PFSK-1 (cell line): ENCODE results near the gene C4orf51. TPM values are rescaled to one million over a fixed set of nuclear protein-coding genes. Genes with fewer than 3 reads are reported as not detected.
A peak's percentile ranks its signal among the peaks of the same experiment; 100 is the strongest.

Experiments
- FOXP2 ChIP-seq: optimal IDR thresholded peaks from 2 replicates; pipeline ENCODE3; 2011; ENCODE audit warnings: borderline replicate concordance, control low read depth, inconsistent platforms; ENCODE audit not compliant: insufficient read depth; ENCODE audit errors: extremely low read length, extremely low read depth
- POLR2AphosphoS5 ChIP-seq: IDR thresholded peaks from 2 replicates; pipeline ENCODE4 v1.6.1; 2012; ENCODE audit warnings: low read depth, mild to moderate bottlenecking, control low read depth, low read length, moderate library complexity
- SIN3A ChIP-seq: IDR thresholded peaks from 2 replicates; pipeline ENCODE4 v1.6.1; 2012; ENCODE audit warnings: mild to moderate bottlenecking, low read length, moderate library complexity, borderline replicate concordance; ENCODE audit not compliant: insufficient read depth
- TAF1 ChIP-seq: IDR thresholded peaks from 2 replicates; pipeline ENCODE4 v1.6.1; 2012; ENCODE audit warnings: low read length, control low read depth, borderline replicate concordance; ENCODE audit not compliant: insufficient read depth
- polyA plus RNA-seq: library from polyadenylated mRNA; unstranded; fragments of >200 nt; gene quantifications from one replicate; pipeline ENCODE4 v1.2.1, GENCODE V29; 2012; ENCODE audit warnings: low read depth, missing spikeins; ENCODE audit not compliant: insufficient read length
- TF ChIP-seq, protein P1 (sequence below), 2 experiments: IDR thresholded peaks; 2 replicates each; pipeline versions ENCODE4 v1.6.1 to v1.8.0; 2011 to 2012; ENCODE audit warnings: low read depth in 2 of 2, low read length in 2 of 2, control low read depth in 1 of 2, inconsistent platforms in 1 of 2, mild to moderate bottlenecking in 1 of 2, moderate library complexity in 1 of 2; ENCODE audit not compliant: insufficient read depth in 1 of 2

C4orf51 gene
- polyA plus RNA-seq = not detected

DNA sequence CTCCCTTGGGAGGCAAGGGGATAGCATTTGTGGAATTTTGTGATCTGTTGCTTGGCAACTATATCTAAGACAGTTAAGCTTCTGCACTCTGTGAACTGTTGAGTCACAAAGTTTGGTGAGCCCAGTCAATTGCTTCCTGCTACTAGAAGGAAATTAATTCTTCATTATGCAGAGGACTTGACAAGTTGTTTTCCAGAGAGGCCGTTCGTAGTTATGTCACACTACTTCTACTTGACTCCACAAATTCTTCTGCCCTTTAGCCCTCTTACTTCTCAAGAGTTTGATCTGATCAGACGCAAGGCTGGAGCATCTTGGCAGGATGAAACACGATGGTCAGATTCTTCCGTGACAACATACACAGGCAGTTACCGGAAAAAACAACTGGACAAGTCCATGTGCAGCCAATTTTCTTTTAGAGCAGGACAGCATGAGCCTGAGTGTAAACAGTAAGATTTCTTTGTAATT, at the start of gene C4orf51:
C4orf51 (plus strand) TSS at position 156 of the 465 bp plus-strand sequence; CDS start at position 214, 58 bp downstream.
- TF ChIP-seq, protein P1, sequence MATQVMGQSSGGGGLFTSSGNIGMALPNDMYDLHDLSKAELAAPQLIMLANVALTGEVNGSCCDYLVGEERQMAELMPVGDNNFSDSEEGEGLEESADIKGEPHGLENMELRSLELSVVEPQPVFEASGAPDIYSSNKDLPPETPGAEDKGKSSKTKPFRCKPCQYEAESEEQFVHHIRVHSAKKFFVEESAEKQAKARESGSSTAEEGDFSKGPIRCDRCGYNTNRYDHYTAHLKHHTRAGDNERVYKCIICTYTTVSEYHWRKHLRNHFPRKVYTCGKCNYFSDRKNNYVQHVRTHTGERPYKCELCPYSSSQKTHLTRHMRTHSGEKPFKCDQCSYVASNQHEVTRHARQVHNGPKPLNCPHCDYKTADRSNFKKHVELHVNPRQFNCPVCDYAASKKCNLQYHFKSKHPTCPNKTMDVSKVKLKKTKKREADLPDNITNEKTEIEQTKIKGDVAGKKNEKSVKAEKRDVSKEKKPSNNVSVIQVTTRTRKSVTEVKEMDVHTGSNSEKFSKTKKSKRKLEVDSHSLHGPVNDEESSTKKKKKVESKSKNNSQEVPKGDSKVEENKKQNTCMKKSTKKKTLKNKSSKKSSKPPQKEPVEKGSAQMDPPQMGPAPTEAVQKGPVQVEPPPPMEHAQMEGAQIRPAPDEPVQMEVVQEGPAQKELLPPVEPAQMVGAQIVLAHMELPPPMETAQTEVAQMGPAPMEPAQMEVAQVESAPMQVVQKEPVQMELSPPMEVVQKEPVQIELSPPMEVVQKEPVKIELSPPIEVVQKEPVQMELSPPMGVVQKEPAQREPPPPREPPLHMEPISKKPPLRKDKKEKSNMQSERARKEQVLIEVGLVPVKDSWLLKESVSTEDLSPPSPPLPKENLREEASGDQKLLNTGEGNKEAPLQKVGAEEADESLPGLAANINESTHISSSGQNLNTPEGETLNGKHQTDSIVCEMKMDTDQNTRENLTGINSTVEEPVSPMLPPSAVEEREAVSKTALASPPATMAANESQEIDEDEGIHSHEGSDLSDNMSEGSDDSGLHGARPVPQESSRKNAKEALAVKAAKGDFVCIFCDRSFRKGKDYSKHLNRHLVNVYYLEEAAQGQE (IDR thresholded peaks at IDR 0.05; ENCODE audit: insufficient read depth in 1 of 2, low read depth in 2 of 2, low read length in 2 of 2) = no peak
- TF ChIP-seq FOXP2 = peak; percentile 41

DNA sequence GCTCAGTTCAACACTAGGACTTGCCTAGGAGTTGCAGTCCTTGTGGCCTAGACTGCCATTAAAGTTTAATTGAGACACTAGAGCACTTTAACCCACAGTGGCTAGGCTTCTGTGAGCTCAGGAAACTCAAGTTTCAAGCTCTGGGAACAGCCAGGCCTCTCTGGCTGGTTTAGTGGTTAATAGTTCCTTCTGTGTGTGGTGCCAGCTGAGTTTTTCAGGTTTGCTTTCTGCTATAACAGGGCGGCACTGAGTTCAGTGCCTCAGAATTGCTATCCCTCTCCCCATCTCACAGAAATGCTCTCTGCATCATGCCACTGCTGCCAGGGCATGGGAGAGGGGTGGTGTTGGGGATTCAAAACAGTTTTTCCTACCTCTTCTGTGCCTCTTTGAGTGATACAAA, 44.8 kb upstream of the C4orf51 start:
- TF ChIP-seq, protein P1 (IDR thresholded peaks at IDR 0.05; ENCODE audit: insufficient read depth in 1 of 2, low read depth in 2 of 2, low read length in 2 of 2) = no peak
- no peak for TF ChIP-seq POLR2AphosphoS5
- TF ChIP-seq SIN3A = no peak
- TF ChIP-seq TAF1 = no peak
- TF ChIP-seq FOXP2 = no peak

DNA sequence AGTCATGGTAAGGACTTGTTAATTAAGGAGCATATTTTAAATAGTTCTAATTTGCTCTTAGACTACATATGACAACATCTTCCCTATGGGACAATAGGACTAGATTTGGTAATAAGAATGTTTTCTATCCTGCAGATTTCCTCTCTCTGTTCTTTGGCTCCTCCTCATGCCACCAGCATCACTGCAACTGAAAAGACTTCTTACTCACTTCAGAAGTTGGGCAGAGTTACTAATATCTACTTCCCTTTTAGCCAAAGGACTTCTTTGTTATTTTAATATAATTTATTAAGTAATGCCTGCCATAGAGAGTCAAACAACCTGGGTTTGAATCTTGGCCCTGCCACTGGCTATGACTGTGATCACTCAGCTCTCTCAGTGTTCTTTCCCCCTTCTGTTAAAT, 44.3 kb upstream of the C4orf51 start:
- no peak for TF ChIP-seq TAF1
- TF ChIP-seq POLR2AphosphoS5 = no peak
- TF ChIP-seq SIN3A = no peak
- TF ChIP-seq FOXP2 = no peak
- TF ChIP-seq, protein P1 (IDR thresholded peaks at IDR 0.05; ENCODE audit: insufficient read depth in 1 of 2, low read depth in 2 of 2, low read length in 2 of 2) = no peak

GRCh38 chr4:145639186-145639698, 40.7 kb upstream of the C4orf51 start:
- TF ChIP-seq TAF1 (no peak), SIN3A (no peak), FOXP2 (no peak), POLR2AphosphoS5 (no peak)
- TF ChIP-seq, protein P1 (IDR thresholded peaks at IDR 0.05; ENCODE audit: insufficient read depth in 1 of 2, low read depth in 2 of 2, low read length in 2 of 2) = no peak

DNA sequence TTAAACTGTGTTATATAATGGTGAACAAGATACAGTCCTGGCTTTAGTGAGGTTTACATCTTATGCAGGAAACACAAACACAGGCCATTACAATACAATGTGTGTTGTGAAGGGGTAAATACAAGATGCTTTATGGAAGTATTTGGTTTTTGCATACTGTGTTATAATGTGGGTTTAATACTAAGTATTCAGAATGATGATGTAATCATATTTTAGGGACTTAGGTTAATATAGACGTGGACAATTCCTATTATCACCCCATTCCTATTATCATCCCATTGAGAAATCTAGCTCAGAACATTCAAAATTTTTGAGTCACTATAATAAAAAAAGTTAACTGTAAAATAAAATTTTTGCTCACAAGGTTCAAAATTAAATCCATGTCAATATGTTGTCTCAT, 36.7 kb upstream of the C4orf51 start:
- TF ChIP-seq FOXP2 (no peak), SIN3A (no peak)
- TF ChIP-seq, protein P1 (IDR thresholded peaks at IDR 0.05; ENCODE audit: insufficient read depth in 1 of 2, low read depth in 2 of 2, low read length in 2 of 2) = no peak
